ENCODE measurements around the gene AGPS. TPM values are rescaled to one million over a fixed set of nuclear protein-coding genes. Genes with fewer than 3 reads are reported as not detected.

The AGPS gene
- total and polyA plus RNA-seq, 9 donors: 18.7 to 32.0 (median 26.9) TPM

- no peaks in the 10 kb centered on the region for H3K4me1 ChIP-seq (ENCODE audit: control insufficient read depth, insufficient read depth, low read length)
- no peak for DNase-seq
Measured at GRCh38 chr2:177379354-177379753, 13.2 kb upstream of the AGPS start.

GRCh38 chr2:177380181-177380580 lies 12.4 kb upstream of the AGPS start:
- DNase-seq: no peak
- WGBS (ENCODE audit: insufficient coverage): no CpG with 5 or more reads among the region's 3 CpGs
- H3K4me1 ChIP-seq (ENCODE audit: control insufficient read depth, insufficient read depth, low read length): no peaks in the 10 kb centered on the region
- no peak overlapping the region for H3K27ac ChIP-seq (ENCODE audit: low read length)
- no peaks in the 10 kb centered on the region for H3K36me3 ChIP-seq (ENCODE audit: control insufficient read depth, insufficient read depth, low read length)
- H3K9me3 ChIP-seq (replicated peaks; ENCODE audit: control insufficient read depth, low read depth, low read length): no peaks in the 10 kb centered on the region
- H3K4me3 ChIP-seq (ENCODE audit: low read length): no peak overlapping the region
- H3K27me3 ChIP-seq (ENCODE audit: control insufficient read depth, insufficient read depth, low read length): no peaks in the 10 kb centered on the region

More at GRCh38 chr2:177379354-177379753, 13.2 kb upstream of the AGPS start:
- Histone ChIP-seq H3K4me3 (ENCODE audit: low read length) (no peak overlapping the region), H3K27me3 (ENCODE audit: control insufficient read depth, insufficient read depth, low read length) (no peaks in the 10 kb centered on the region), H3K36me3 (ENCODE audit: control insufficient read depth, insufficient read depth, low read length) (no peaks in the 10 kb centered on the region), H3K9me3 (replicated peaks; ENCODE audit: control insufficient read depth, low read depth, low read length) (no peaks in the 10 kb centered on the region), H3K27ac (ENCODE audit: low read length) (no peak overlapping the region)
- 92% methylated on average over 3 of the region's 4 CpGs for WGBS (ENCODE audit: insufficient coverage)

GRCh38 chr2:177383935-177384334 lies 8.6 kb upstream of the AGPS start:
- Histone ChIP-seq H3K27ac (ENCODE audit: low read length) (no peak overlapping the region), H3K4me3 (ENCODE audit: low read length) (no peak overlapping the region), H3K4me1 (ENCODE audit: control insufficient read depth, insufficient read depth, low read length) (no peaks in the 10 kb centered on the region), H3K36me3 (ENCODE audit: control insufficient read depth, insufficient read depth, low read length) (no peaks in the 10 kb centered on the region), H3K27me3 (ENCODE audit: control insufficient read depth, insufficient read depth, low read length) (no peaks in the 10 kb centered on the region), H3K9me3 (replicated peaks; ENCODE audit: control insufficient read depth, low read depth, low read length) (no peaks in the 10 kb centered on the region)
- WGBS (ENCODE audit: insufficient coverage): 100% methylated on average over 1 of the region's 2 CpGs
- DNase-seq: no peak

- H3K4me1 ChIP-seq (ENCODE audit: control insufficient read depth, insufficient read depth, low read length): no peaks in the 10 kb centered on the region
- H3K36me3 ChIP-seq (ENCODE audit: control insufficient read depth, insufficient read depth, low read length): no peaks in the 10 kb centered on the region
- WGBS (ENCODE audit: insufficient coverage): no CpG with 5 or more reads among the region's 2 CpGs
- no peaks in the 10 kb centered on the region for H3K9me3 ChIP-seq (replicated peaks; ENCODE audit: control insufficient read depth, low read depth, low read length)
- H3K4me3 ChIP-seq (ENCODE audit: low read length): no peak overlapping the region
- no peaks in the 10 kb centered on the region for H3K27me3 ChIP-seq (ENCODE audit: control insufficient read depth, insufficient read depth, low read length)
- H3K27ac ChIP-seq (ENCODE audit: low read length): no peak overlapping the region
- DNase-seq: no peak
Measured at GRCh38 chr2:177385151-177385550, 7.4 kb upstream of the AGPS start.

- no peaks in the 10 kb centered on the region for H3K9me3 ChIP-seq (replicated peaks; ENCODE audit: control insufficient read depth, low read depth, low read length)
- no peaks in the 10 kb centered on the region for H3K27me3 ChIP-seq (ENCODE audit: control insufficient read depth, insufficient read depth, low read length)
- no peaks in the 10 kb centered on the region for H3K36me3 ChIP-seq (ENCODE audit: control insufficient read depth, insufficient read depth, low read length)
- DNase-seq: no peak
- H3K27ac ChIP-seq (ENCODE audit: low read length): no peak overlapping the region
- 50% methylated on average over 2 of the region's 4 CpGs for WGBS (ENCODE audit: insufficient coverage)
- peak overlapping the region; percentile 88 for H3K4me3 ChIP-seq (ENCODE audit: low read length)
- H3K4me1 ChIP-seq (ENCODE audit: control insufficient read depth, insufficient read depth, low read length): peaks cover 5% of the 10 kb centered on the region
Measured at GRCh38 chr2:177391822-177392372, 676 bp upstream of the AGPS start.

GRCh38 chr2:177393203-177393755 lies 706 bp downstream of the AGPS start:
- Histone ChIP-seq H3K36me3 (ENCODE audit: control insufficient read depth, insufficient read depth, low read length) (no peaks in the 10 kb centered on the region), H3K4me3 (ENCODE audit: low read length) (peak overlapping the region; percentile 88), H3K27me3 (ENCODE audit: control insufficient read depth, insufficient read depth, low read length) (no peaks in the 10 kb centered on the region), H3K27ac (ENCODE audit: low read length) (peak overlapping the region; percentile 59), H3K4me1 (ENCODE audit: control insufficient read depth, insufficient read depth, low read length) (peaks cover 5% of the 10 kb centered on the region), H3K9me3 (replicated peaks; ENCODE audit: control insufficient read depth, low read depth, low read length) (no peaks in the 10 kb centered on the region)
- WGBS (ENCODE audit: insufficient coverage): 27% methylated on average over 5 of the region's 8 CpGs
- DNase-seq: no peak

GRCh38 chr2:177393824-177394593 lies 1.4 kb downstream of the AGPS start:
- Histone ChIP-seq H3K4me1 (ENCODE audit: control insufficient read depth, insufficient read depth, low read length) (peaks cover 5% of the 10 kb centered on the region), H3K27me3 (ENCODE audit: control insufficient read depth, insufficient read depth, low read length) (no peaks in the 10 kb centered on the region), H3K36me3 (ENCODE audit: control insufficient read depth, insufficient read depth, low read length) (no peaks in the 10 kb centered on the region), H3K27ac (ENCODE audit: low read length) (no peak overlapping the region), H3K4me3 (ENCODE audit: low read length) (no peak overlapping the region), H3K9me3 (replicated peaks; ENCODE audit: control insufficient read depth, low read depth, low read length) (no peaks in the 10 kb centered on the region)
- no peak for DNase-seq
- WGBS (ENCODE audit: insufficient coverage): 73% methylated on average over 2 of the region's 8 CpGs

- Histone ChIP-seq H3K4me3 (ENCODE audit: low read length) (no peak overlapping the region), H3K36me3 (ENCODE audit: control insufficient read depth, insufficient read depth, low read length) (no peaks in the 10 kb centered on the region), H3K27ac (ENCODE audit: low read length) (no peak overlapping the region), H3K27me3 (ENCODE audit: control insufficient read depth, insufficient read depth, low read length) (no peaks in the 10 kb centered on the region), H3K4me1 (ENCODE audit: control insufficient read depth, insufficient read depth, low read length) (peaks cover 5% of the 10 kb centered on the region), H3K9me3 (replicated peaks; ENCODE audit: control insufficient read depth, low read depth, low read length) (no peaks in the 10 kb centered on the region)
- no CpG with 5 or more reads among the region's 3 CpGs for WGBS (ENCODE audit: insufficient coverage)
- no peak for DNase-seq
Measured at GRCh38 chr2:177394594-177394973, 2.0 kb downstream of the AGPS start.

- no peaks in the 10 kb centered on the region for H3K9me3 ChIP-seq (replicated peaks; ENCODE audit: control insufficient read depth, low read depth, low read length)
- H3K4me1 ChIP-seq (ENCODE audit: control insufficient read depth, insufficient read depth, low read length): peaks cover 5% of the 10 kb centered on the region
- H3K36me3 ChIP-seq (ENCODE audit: control insufficient read depth, insufficient read depth, low read length): no peaks in the 10 kb centered on the region
- no peak overlapping the region for H3K27ac ChIP-seq (ENCODE audit: low read length)
- no peak overlapping the region for H3K4me3 ChIP-seq (ENCODE audit: low read length)
- 86% methylated on average over 3 of the region's 3 CpGs for WGBS (ENCODE audit: insufficient coverage)
- no peak for DNase-seq
- H3K27me3 ChIP-seq (ENCODE audit: control insufficient read depth, insufficient read depth, low read length): no peaks in the 10 kb centered on the region
Measured at GRCh38 chr2:177395351-177396065, 2.9 kb downstream of the AGPS start.
